KOPT-K1 (cell line): ENCODE measurements around the gene INSYN1.
"Not testable (repeated sequence)": the region's sequence is repeated elsewhere in the genome, so short reads cannot be mapped to it uniquely, and the experiment has no call there.

Experiments used
- H3K27ac ChIP-seq: fragments of 200-600 bp; sonication (generic); 2 replicates; pipeline ENCODE4 v1.5.1; 2016; ENCODE audit warnings: antibody characterized with exemption, mild to moderate bottlenecking, low read depth, low read length; ENCODE audit not compliant: poor library complexity, severe bottlenecking
- H3K36me3 ChIP-seq: fragments of 200-600 bp; sonication (generic); 2 replicates; pipeline ENCODE4 v1.5.1; 2017; ENCODE audit warnings: antibody characterized with exemption, mild to moderate bottlenecking, low read length, moderate library complexity; ENCODE audit not compliant: insufficient read depth
- H3K9me3 ChIP-seq: fragments of 200-600 bp; sonication (generic); 2 replicates; pipeline ENCODE4 v1.5.1; 2017; ENCODE audit warnings: antibody characterized with exemption, low read length, mild to moderate bottlenecking; ENCODE audit not compliant: insufficient read depth, poor library complexity, severe bottlenecking

The INSYN1 gene

GRCh38 chr15:73753250-73754130 is at the start of gene INSYN1:
INSYN1 (minus strand) TSS chr15:73753351; CDS start chr15:73751130, 2,221 bp downstream.
- no peaks in the 10 kb centered on the region for H3K36me3 ChIP-seq
- H3K27ac ChIP-seq, result no peak within 1 kb of the TSS
- no peaks in the 10 kb centered on the region for H3K9me3 ChIP-seq

GRCh38 chr15:73802431-73803041 is 49.4 kb upstream of the INSYN1 start:
- Histone ChIP-seq H3K9me3 (no peaks in the 10 kb centered on the region), H3K27ac (no peak overlapping the region), H3K36me3 (no peaks in the 10 kb centered on the region)

GRCh38 chr15:73800662-73801345 is 47.7 kb upstream of the INSYN1 start:
- no peaks in the 10 kb centered on the region for H3K36me3 ChIP-seq
- H3K27ac ChIP-seq, result no peak overlapping the region
- no peaks in the 10 kb centered on the region for H3K9me3 ChIP-seq

GRCh38 chr15:73799466-73799865 is 46.3 kb upstream of the INSYN1 start:
- Histone ChIP-seq H3K36me3 (no peaks in the 10 kb centered on the region), H3K27ac (no peak overlapping the region), H3K9me3 (no peaks in the 10 kb centered on the region)

DNA sequence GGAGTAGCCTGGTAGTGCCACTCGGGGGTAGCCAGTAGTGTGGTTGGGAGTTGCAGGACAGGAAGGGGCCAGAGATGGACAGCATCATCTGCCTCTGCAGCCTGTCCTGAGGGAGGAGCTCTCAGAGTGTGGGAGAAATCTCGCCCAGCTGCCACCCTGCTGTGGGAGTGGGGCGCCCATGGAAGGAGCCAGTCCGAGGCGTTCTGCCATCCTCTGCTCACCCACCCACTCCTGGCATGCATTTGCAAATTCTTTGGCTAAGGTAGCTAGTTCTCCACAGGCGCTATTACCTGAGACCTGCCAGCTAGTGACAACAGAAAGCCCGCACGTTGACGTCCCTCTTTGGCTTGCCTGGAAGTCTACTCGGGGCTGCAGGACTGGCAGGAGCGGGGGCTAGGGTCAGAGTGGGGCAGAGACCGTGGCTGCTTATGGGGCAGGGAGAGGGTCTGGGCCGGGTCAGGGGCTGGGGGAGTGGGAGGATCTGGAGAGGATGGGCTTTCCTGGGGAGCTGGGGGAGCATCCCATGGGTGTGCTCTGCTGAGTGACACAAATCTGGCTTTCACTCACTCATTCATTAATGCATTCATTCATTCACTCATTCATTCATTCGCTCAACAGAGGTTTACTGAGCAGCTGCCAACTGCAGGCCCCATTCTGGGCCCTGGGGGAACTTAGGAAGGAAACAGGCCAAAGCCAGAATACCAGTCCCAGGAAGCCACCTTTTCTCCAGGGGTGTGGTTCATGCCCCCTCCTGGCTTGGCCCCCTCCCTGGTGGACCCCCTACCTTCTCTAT is 44.4 kb upstream of the INSYN1 start:
- Histone ChIP-seq H3K9me3 (no peaks in the 10 kb centered on the region), H3K27ac (no peak overlapping the region), H3K36me3 (no peaks in the 10 kb centered on the region)

GRCh38 chr15:73796331-73796831 is 43.2 kb upstream of the INSYN1 start:
- Histone ChIP-seq H3K36me3 (no peaks in the 10 kb centered on the region), H3K9me3 (no peaks in the 10 kb centered on the region), H3K27ac (no peak overlapping the region)

GRCh38 chr15:73794443-73795133 is 41.4 kb upstream of the INSYN1 start:
- Histone ChIP-seq H3K27ac (no peak overlapping the region), H3K36me3 (no peaks in the 10 kb centered on the region), H3K9me3 (no peaks in the 10 kb centered on the region)

DNA sequence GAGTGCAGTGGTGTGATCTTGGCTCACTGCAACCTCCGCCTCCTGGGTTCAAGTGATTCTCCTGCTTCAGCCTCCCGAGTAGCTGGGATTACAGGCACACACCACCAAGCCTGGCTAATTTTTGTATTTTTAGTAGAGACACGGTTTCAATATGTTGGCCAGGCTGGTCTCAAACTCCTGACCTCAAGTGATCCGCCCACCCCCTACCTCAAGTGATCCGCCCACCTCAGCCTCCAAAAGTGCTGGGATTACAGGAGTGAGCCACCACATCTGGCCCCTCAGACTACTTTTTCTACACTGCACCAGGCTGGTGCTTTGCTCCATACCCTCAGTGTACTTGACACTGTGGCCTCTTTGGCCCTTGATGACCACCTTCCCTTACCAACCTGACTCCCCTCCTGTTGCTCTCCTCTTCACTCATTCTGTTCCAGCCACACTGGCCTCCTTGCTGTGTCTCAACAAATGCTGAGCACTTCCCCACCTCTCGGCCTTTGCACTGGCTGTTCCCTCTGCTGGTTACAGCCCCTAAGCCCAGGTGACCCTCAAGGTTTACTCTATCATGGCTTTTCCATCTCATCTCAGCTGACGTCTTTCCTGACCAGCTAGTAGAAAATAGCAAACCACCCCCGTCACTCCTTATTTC is 39.9 kb upstream of the INSYN1 start:
- H3K36me3 ChIP-seq, H3K9me3 ChIP-seq, H3K27ac ChIP-seq: not testable (repeated sequence)

DNA sequence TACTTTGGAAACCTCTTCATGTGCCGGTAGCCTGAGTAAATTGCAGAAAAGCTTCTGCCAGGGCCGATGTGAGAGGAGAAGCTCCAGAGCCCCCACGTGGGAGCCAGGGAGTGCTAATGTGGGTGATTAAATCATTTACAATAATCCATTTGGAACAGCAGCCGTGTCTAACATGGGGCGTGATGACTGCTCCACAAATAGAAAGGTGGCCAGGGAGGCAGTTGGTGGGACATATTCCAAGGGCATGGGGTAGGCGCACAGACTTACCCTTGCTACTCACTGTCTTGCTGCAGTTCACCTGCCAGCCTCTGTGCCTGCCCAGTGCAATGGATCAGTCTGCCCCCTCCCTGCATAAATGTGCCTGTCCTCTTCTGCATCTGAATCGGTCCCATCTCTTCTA is 39.3 kb upstream of the INSYN1 start:
- Histone ChIP-seq H3K36me3 (no peaks in the 10 kb centered on the region), H3K27ac (no peak overlapping the region), H3K9me3 (no peaks in the 10 kb centered on the region)

DNA sequence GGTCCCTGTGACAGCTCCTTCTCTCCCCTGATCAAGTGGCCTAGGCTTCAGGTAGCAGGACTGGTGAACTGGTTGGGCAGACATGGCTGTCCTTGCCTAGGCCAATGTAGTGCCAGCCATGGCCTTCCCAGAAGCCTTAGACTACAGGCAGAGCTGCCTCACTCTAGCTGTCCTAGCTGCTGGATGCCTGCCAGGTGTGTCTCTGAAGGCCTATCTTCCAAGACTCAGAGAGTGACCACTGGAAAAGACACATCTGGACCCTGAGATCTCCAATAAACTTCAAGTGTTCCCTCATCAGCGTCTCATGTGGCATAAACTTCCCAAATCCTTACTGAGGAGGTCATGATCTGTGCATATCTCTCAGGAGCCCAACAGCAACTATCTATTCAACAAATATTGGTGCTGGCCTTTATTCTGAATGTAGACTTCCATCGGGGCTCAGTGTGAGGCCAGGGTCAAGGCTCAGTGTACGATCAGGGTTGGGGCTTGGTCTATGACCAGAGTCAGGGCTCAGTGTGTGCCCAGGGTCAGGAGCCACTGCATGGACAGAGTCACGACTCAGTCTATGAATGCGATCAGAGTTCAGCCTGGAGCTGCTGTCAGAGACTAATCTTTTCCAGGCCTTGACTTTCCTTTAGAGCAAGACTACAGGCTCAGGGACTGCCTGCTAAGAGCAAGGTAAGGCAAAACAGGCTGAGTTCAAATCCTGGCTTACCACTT is 36.5 kb upstream of the INSYN1 start:
- Histone ChIP-seq H3K36me3 (no peaks in the 10 kb centered on the region), H3K27ac (no peak overlapping the region), H3K9me3 (no peaks in the 10 kb centered on the region)

- no peak overlapping the region for H3K27ac ChIP-seq
- no peaks in the 10 kb centered on the region for H3K36me3 ChIP-seq
- no peaks in the 10 kb centered on the region for H3K9me3 ChIP-seq
These were observed 34.5 kb upstream of the INSYN1 start for GRCh38 chr15:73787621-73788020.

- Histone ChIP-seq H3K36me3 (no peaks in the 10 kb centered on the region), H3K27ac (no peak overlapping the region), H3K9me3 (no peaks in the 10 kb centered on the region)
These were observed 33.4 kb upstream of the INSYN1 start for GRCh38 chr15:73786538-73786937.

DNA sequence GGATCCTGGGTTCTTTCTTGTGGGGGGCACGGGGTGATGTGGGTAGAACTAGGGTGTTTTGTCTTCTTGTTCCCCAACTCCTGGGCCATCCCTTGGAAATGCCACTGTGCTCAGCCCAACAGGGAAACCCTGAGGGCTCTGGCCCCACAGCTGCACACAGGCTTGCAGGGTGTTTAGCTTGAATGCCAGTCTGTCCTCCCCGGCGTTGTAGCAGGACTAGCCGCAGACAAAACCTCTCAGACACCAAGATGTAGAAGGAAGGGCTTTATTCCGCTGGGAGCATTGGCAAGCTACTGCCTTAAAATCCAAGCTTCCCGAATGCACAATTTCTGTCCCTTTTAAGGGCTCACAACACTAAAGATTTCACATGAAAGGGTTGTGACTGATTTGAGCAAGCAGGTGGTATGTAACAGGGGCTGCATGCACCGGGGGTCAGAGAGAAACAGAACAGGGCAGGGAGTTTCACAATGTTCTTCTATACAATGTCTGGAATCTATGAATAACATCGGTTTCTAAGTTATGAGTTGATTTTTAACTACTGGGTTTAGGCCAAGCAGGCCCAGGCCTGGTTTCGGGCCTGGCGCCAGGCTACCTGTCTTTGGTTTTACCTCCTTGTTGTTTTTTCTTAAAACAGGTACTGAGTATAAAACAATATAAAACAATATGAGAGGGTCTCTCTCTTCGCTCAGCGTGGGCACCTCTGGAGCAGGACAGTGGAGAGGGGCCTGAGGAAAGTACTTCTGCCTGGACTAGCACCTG is 32.3 kb upstream of the INSYN1 start:
- H3K27ac ChIP-seq, result not testable (repeated sequence)

More for the DNA sequence above, 32.3 kb upstream of the INSYN1 start:
- H3K36me3 ChIP-seq, H3K9me3 ChIP-seq: not testable (repeated sequence)
